Fibroblast of lung (primary cell): ENCODE measurements around the gene MFAP3. TPM values are rescaled to one million over a fixed set of nuclear protein-coding genes. Genes with fewer than 3 reads are reported as not detected.
A peak's percentile ranks its signal among the peaks of the same experiment; 100 is the strongest.

Experiments used
- DNase-seq, 2 donors: peaks; one replicate each; pipeline versions ENCODE4 v3.0.0 to v3.0.0-alpha.2; 2010; ENCODE audit warnings: low read depth in 2 of 2
- H2AFZ ChIP-seq: 2 replicates; pipeline ENCODE4 v1.5.1; 2012; ENCODE audit warnings: low read length, control low read depth, inconsistent platforms
- H3K27ac ChIP-seq: 2 replicates; pipeline ENCODE4 v1.5.1; 2011; ENCODE audit warnings: low read length, control low read depth; ENCODE audit not compliant: insufficient read depth
- H3K27me3 ChIP-seq: 2 replicates; pipeline ENCODE4 v1.5.1; 2011; ENCODE audit warnings: mild to moderate bottlenecking, low read length; ENCODE audit not compliant: control insufficient read depth, insufficient read depth
- H3K36me3 ChIP-seq: 2 replicates; pipeline ENCODE4 v1.5.1; 2011; ENCODE audit warnings: low read length; ENCODE audit not compliant: control insufficient read depth, insufficient read depth
- H3K4me1 ChIP-seq: 2 replicates; pipeline ENCODE4 v1.5.1; 2011; ENCODE audit warnings: low read length; ENCODE audit not compliant: control insufficient read depth, insufficient read depth; ENCODE audit errors: extremely low read depth
- H3K4me2 ChIP-seq: 2 replicates; pipeline ENCODE4 v1.5.1; 2011; ENCODE audit warnings: low read length, control low read depth; ENCODE audit not compliant: insufficient read depth; ENCODE audit errors: extremely low read depth
- H3K4me3 ChIP-seq, 4 experiments: fragments of 200-600 bp in 1 of 4; sonication (generic) in 1 of 4; replicated peaks in 1 of 4; 2 replicates each; pipeline ENCODE4 v1.5.1; 2011 to 2016; ENCODE audit warnings: low read length in 4 of 4, low read depth in 3 of 4, mild to moderate bottlenecking in 3 of 4, control low read depth in 2 of 4, inconsistent platforms in 1 of 4, mixed read lengths in 1 of 4; ENCODE audit not compliant: insufficient read depth in 1 of 4; ENCODE audit errors: control extremely low read depth in 1 of 4
- H3K79me2 ChIP-seq: 2 replicates; pipeline ENCODE4 v1.5.1; 2012; ENCODE audit warnings: mild to moderate bottlenecking, low read length, inconsistent platforms; ENCODE audit not compliant: control insufficient read depth, insufficient read depth
- H3K9ac ChIP-seq: 2 replicates; pipeline ENCODE4 v1.5.1; 2011; ENCODE audit warnings: mild to moderate bottlenecking, low read length, control low read depth; ENCODE audit not compliant: insufficient read depth
- H3K9me3 ChIP-seq: 2 replicates; pipeline ENCODE4 v1.5.1; 2012; ENCODE audit warnings: low read depth, low read length; ENCODE audit not compliant: control insufficient read depth, insufficient read depth
- H4K20me1 ChIP-seq: 2 replicates; pipeline ENCODE4 v1.5.1; 2011; ENCODE audit warnings: low read length; ENCODE audit not compliant: control insufficient read depth, insufficient read depth; ENCODE audit errors: extremely low read depth
- CTCF ChIP-seq, 2 donors: IDR thresholded peaks in 1 of 2; conservative IDR thresholded peaks in 1 of 2; 1 replicate in 1 of 2; 2 replicates in 1 of 2; pipeline ENCODE4 v1.5.1; 2011 to 2012; ENCODE audit warnings: low read length in 2 of 2, control low read depth in 1 of 2, inconsistent platforms in 1 of 2, low read depth in 1 of 2, mild to moderate bottlenecking in 1 of 2
- EZH2 ChIP-seq: IDR thresholded peaks from 2 replicates; pipeline ENCODE4 v1.5.1; 2012; ENCODE audit warnings: low read length, control low read depth, mild to moderate bottlenecking; ENCODE audit errors: missing control alignments
- polyA minus RNA-seq: library from RNA; depleted of rRNA, polyadenylated mRNA; stranded (reverse); fragments of >200 nt; gene quantifications from 2 replicates; pipeline ENCODE4 v1.2.3, GENCODE V29; 2011; ENCODE audit warnings: low replicate concordance
- polyA plus RNA-seq, 2 donors: library from polyadenylated mRNA; depleted of rRNA in 1 of 2; stranded (reverse) in 1 of 2; unstranded in 1 of 2; fragments of >200 nt; gene quantifications; 2 replicates each; pipeline ENCODE4 v1.2.1, GENCODE V29; 2011 to 2012; ENCODE audit warnings: missing spikeins in 1 of 2
- total RNA-seq: library from RNA; depleted of rRNA; stranded (reverse); fragments of >200 nt; gene quantifications from 2 replicates; pipeline ENCODE4 v1.2.1, GENCODE V29; 2014

The MFAP3 gene
- 63.3 and 65.2 TPM in 2 replicates for total RNA-seq
- 37.7 and 62.2 TPM in 2 replicates for polyA plus RNA-seq
- 13.7 and 26.0 TPM in 2 replicates for polyA plus RNA-seq (2012)
- polyA minus RNA-seq, result 6.3 and 26.6 TPM in 2 replicates

GRCh38 chr5:154038707-154039457, at the start of gene MFAP3, which contains the start of gene FAM114A2:
Gene MFAP3, plus strand, starts transcription at chr5:154038967. Its CDS starts 10,756 bp downstream, at chr5:154049723.
Gene FAM114A2, minus strand, starts transcription at chr5:154038910. Its CDS starts 3,957 bp downstream, at chr5:154034953.
- Histone ChIP-seq H3K36me3 (no peaks in the 10 kb centered on the region), H3K4me1 (peaks cover 2% of the 10 kb centered on the region), H3K9me3 (no peaks in the 10 kb centered on the region), H3K4me2 (peak within 1 kb of the TSS; percentile 91), H2AFZ (peak within 1 kb of the TSS; percentile 98), H4K20me1 (no peaks in the 10 kb centered on the region), H3K4me3 (peak within 1 kb of the TSS; percentile 53 to 93 (median 74)), H3K79me2 (peaks cover 26% of the 10 kb centered on the region), H3K9ac (peak within 1 kb of the TSS; percentile 83), H3K27ac (peak within 1 kb of the TSS; percentile 84), H3K27me3 (no peaks in the 10 kb centered on the region)
- TF ChIP-seq EZH2, result no peak
- TF ChIP-seq CTCF (conservative IDR thresholded peaks at IDR 0.05 in 1 of 2, IDR thresholded peaks at IDR 0.05 in 1 of 2; ENCODE audit: low read depth in 1 of 2, low read length in 2 of 2), result no peak
- peak; percentile 80 to 88 for DNase-seq

GRCh38 chr5:153991168-153991567, 47.6 kb upstream of the MFAP3 start:
- TF ChIP-seq EZH2 (no peak), CTCF (conservative IDR thresholded peaks at IDR 0.05 in 1 of 2, IDR thresholded peaks at IDR 0.05 in 1 of 2; ENCODE audit: low read depth in 1 of 2, low read length in 2 of 2) (no peak)
- no peaks in the 10 kb centered on the region for H3K79me2 ChIP-seq
- no peak overlapping the region for H3K9ac ChIP-seq
- no peak overlapping the region for H3K4me2 ChIP-seq
- H3K9me3 ChIP-seq, result no peaks in the 10 kb centered on the region
- H3K27ac ChIP-seq, result no peak overlapping the region
- H2AFZ ChIP-seq, result no peak overlapping the region
- no peaks in the 10 kb centered on the region for H4K20me1 ChIP-seq
- no peak for DNase-seq
- H3K27me3 ChIP-seq, result no peaks in the 10 kb centered on the region
- no peaks in the 10 kb centered on the region for H3K36me3 ChIP-seq
- H3K4me3 ChIP-seq, result no peak overlapping the region
- H3K4me1 ChIP-seq, result no peaks in the 10 kb centered on the region

- Histone ChIP-seq H3K9me3 (no peaks in the 10 kb centered on the region), H3K9ac (no peak overlapping the region), H4K20me1 (no peaks in the 10 kb centered on the region), H3K4me2 (no peak overlapping the region), H3K27me3 (no peaks in the 10 kb centered on the region), H3K4me1 (no peaks in the 10 kb centered on the region), H3K79me2 (no peaks in the 10 kb centered on the region), H3K4me3 (no peak overlapping the region), H3K36me3 (no peaks in the 10 kb centered on the region), H3K27ac (no peak overlapping the region), H2AFZ (no peak overlapping the region)
- TF ChIP-seq CTCF (conservative IDR thresholded peaks at IDR 0.05 in 1 of 2, IDR thresholded peaks at IDR 0.05 in 1 of 2; ENCODE audit: low read depth in 1 of 2, low read length in 2 of 2), result no peak
- TF ChIP-seq EZH2, result no peak
- DNase-seq, result peak in 1 of 2 donors; percentile 7
These were observed 40.8 kb upstream of the MFAP3 start for GRCh38 chr5:153998010-153998409.
